Activated CD8-positive, alpha-beta memory T cell treated with anti-CD3 and anti-CD28 coated beads for 48 hours (primary cell): ENCODE results near the gene CELA2B.
"Not testable (repeated sequence)": the region's sequence is repeated elsewhere in the genome, so short reads cannot be mapped to it uniquely, and the experiment has no call there.

Experiments
- DNase-seq, 3 experiments: peaks; one replicate each; pipeline ENCODE4 v3.0.0-alpha.2; 2020; ENCODE audit warnings: low read depth in 2 of 3, low spot score in 2 of 3

Gene CELA2B

GRCh38 chr1:15475752-15476314 lies at the start of gene CELA2B:
TSS of gene CELA2B (plus strand) at chr1:15476104. CDS start at chr1:15476126, 22 bp downstream.
- no peak for DNase-seq

DNA sequence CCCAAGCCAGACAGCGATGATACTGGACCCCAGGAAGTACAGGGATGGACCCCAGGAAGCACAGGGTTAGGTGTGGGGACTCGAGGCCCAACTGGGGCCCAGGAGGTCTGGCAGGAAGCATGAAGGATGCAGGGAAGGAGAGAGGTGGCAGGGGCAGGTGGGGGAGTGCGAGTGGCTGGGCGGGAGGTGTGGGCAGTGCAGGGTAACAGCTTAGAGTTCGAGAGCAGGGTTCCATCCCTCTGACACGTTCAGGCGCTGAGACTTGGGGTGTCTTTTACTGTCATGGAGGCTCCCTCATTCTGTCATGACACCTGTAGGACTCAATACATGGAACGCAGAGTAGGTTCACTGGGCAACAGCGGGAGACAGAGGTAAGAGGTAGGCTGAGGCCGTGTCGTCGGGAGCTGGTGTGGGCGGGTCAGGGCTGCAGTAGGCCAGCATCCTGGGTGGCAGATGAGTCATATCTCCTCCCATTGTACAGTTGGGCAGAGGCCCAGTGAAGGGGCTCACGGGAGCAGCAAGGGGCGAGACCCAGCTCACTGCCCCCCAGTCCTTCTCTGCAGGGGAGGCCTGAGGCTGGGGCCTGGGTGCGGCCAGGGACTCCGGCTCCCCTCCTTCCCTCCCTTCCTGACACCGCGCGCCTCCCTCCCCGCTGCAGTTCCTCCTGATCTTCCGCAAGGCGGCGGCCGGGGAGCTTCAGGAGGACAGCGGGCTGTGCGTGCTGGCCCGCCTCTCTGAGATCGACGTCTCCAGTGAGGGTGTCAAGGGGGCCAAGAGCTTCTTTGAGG lies 49.2 kb upstream of the CELA2B start:
- no peak for DNase-seq

- no peak for DNase-seq
These were observed 48.6 kb upstream of the CELA2B start for GRCh38 chr1:15427280-15427666.

GRCh38 chr1:15428252-15428651 lies 47.7 kb upstream of the CELA2B start:
- not testable (repeated sequence) for DNase-seq

- no peak for DNase-seq
These were observed 47.0 kb upstream of the CELA2B start for GRCh38 chr1:15428815-15429435.

GRCh38 chr1:15429701-15430149 lies 46.2 kb upstream of the CELA2B start:
- no peak for DNase-seq

GRCh38 chr1:15430787-15431570 lies 44.9 kb upstream of the CELA2B start:
- peak; percentile 34 to 86 (median 80) for DNase-seq

GRCh38 chr1:15431571-15431948 lies 44.3 kb upstream of the CELA2B start:
- no peak for DNase-seq

DNA sequence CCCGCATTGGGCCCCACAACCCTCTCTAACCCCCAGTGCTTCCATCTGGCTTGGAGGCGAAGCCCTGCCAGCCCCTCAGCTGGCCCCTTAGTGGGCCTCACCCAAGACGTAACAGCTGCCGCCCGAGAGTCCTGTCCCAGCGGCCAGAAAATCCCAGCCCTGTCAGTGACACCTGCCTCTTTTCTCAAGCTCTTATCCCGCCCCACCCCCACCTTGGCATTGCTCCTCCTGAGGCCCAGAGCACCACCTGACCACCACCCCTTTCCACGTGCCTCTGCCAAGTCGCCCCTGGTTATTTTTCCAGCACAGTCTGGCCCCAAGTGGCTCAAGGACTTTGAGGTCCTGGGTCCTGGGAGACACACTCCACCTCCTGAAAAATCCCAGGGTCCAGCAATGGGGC lies 43.6 kb upstream of the CELA2B start:
- no peak for DNase-seq

DNA sequence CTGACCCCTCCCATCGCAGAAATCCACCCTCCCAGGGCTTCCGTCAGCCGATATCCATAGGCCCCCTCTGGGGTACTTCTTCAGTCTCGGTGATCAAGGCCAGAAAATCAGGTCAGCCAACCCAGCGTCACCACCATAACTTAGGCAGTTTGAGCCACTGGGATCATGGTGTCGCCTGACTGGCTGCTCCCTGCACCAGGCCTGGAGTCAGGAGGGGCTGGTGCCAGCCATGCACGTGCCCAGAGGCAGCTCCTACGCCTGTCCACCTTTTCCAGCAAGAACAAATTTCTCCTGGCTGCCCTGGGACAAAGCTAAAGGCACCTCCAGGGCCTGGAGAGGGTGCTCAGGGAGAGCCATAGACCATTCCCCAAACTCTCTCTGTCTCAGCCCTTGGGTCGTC lies 42.4 kb upstream of the CELA2B start:
- DNase-seq, result no peak

- not testable (repeated sequence) for DNase-seq
These were observed 41.2 kb upstream of the CELA2B start for GRCh38 chr1:15434739-15435138.

DNA sequence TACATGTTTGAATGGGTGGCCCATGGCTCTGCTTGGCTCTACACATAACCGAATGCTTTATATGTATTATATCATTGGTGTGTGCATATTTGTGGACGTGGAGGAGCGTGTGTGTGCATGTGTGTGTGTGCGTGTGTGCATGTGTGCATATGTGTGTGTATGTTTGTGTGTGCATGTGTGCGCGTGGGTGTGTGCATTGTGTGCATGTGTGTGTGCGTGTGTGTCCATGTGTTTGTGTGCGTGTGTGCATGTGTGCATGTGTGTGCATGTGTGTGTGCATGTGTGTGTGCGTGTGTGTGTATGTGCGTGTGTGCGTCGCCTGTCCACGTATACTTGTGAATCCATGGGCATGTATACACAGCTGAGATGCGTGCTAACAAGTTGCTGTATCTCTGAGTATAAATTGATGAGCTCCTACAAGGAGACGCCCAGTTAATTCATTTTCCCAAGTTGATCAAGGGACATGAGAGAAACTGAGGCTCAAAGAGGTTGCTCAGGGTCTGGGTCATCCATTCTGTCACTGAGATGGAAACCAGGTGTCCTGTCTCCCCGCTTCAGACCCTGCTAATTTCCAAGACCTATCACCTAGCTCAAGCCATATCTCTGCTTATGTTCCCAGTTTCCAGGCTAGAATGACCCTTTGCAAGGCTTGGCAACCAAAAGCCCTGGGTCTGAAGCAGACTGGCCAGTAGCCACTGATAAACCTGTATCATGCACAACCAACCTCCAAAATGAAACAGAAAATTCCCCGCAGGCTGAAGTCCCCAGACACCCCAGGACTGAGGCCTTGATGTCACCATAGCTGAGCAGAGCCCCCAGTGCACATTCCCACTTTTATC lies 40.4 kb upstream of the CELA2B start:
- DNase-seq, result no peak

- DNase-seq, result no peak
These were observed 38.9 kb upstream of the CELA2B start for GRCh38 chr1:15436881-15437442.

DNA sequence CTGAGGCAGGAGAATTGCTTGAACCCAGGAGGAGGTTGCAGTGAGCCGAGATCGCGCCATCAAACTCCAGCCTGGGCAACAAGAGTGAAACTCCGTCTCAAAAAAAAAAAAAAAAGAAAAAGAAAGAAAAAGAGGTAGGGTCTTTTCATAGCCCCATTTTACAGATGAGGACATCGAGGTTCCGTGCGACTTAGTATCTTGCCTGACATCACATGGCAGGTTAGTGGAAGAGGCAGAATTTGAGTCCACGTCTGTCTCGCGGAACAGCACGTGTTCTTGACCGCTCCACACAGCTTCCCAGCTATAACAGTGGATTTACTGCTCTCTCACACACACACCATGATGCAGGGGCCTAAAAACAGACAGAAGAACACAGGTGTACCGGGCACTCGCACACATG lies 36.6 kb upstream of the CELA2B start:
- DNase-seq, result no peak

GRCh38 chr1:15440357-15440756 lies 35.5 kb upstream of the CELA2B start:
- DNase-seq, result no peak

- no peak for DNase-seq
These were observed 34.7 kb upstream of the CELA2B start for GRCh38 chr1:15441247-15441646.

- no peak for DNase-seq
These were observed 33.8 kb upstream of the CELA2B start for GRCh38 chr1:15442119-15442518.

- DNase-seq, result no peak
These were observed 33.1 kb upstream of the CELA2B start for GRCh38 chr1:15442759-15443158.

DNA sequence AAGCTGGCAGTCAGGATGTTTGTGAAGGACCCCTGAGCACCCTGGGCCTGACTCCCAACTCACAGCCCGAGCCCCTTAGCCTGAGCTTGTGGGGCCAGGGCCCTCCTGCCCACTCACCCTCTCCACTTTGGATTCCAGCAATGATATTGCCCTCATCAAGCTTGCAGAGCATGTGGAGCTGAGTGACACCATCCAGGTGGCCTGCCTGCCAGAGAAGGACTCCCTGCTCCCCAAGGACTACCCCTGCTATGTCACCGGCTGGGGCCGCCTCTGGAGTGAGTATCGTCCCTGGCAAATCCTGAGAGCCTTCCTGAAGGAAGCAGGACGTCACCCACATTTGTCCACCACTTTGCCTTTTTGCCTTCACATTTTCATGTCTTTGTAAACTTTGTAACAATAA lies 32.6 kb upstream of the CELA2B start:
- no peak for DNase-seq
